Tibial nerve (tissue), 4 donors: ENCODE measurements around the gene CAB39.

Source experiments
- CTCF ChIP-seq, 5 experiments: fragments of 200-600 bp in 3 of 5; fragments of 450-650 bp in 2 of 5; sonication (generic) in 3 of 5; IDR thresholded peaks; one replicate each; pipeline ENCODE4 v1.5.1; 2016 to 2019; ENCODE audit warnings: antibody characterized with exemption in 5 of 5, mild to moderate bottlenecking in 3 of 5, moderate library complexity in 2 of 5
- EP300 ChIP-seq, 2 donors: sonication (generic); formaldehyde crosslinking; IDR thresholded peaks; one replicate each; pipeline ENCODE4 v1.6.1; 2017; ENCODE audit warnings: antibody characterized with exemption in 2 of 2, mild to moderate bottlenecking in 1 of 2
- POLR2A ChIP-seq, 2 donors: fragments of 450-650 bp; IDR thresholded peaks; one replicate each; pipeline ENCODE4 v1.6.1; 2017; ENCODE audit warnings: antibody characterized with exemption in 2 of 2, mild to moderate bottlenecking in 2 of 2, moderate library complexity in 2 of 2

- no peak for TF ChIP-seq POLR2A (IDR thresholded peaks at IDR 0.05)
- no peak for TF ChIP-seq CTCF (IDR thresholded peaks at IDR 0.05)
- no peak for TF ChIP-seq EP300 (IDR thresholded peaks at IDR 0.05)
Measured at GRCh38 chr2:230809015-230809414, 96.4 kb downstream of the CAB39 start.
